Hepatocyte (in vitro differentiated cells): ENCODE results near the gene GALNT7. TPM values are rescaled to one million over a fixed set of nuclear protein-coding genes. Genes with fewer than 3 reads are reported as not detected.

Experiments
- DNase-seq: peaks from one replicate; pipeline ENCODE4 v3.0.0-alpha.2; 2016; ENCODE audit warnings: low spot score
- H2AFZ ChIP-seq: fragments of 200-600 bp; sonication (generic); 2 replicates; pipeline ENCODE4 v1.6.0; 2016; ENCODE audit warnings: antibody characterized with exemption, mild to moderate bottlenecking
- H3K27ac ChIP-seq: fragments of 200-600 bp; sonication (generic); 2 replicates; pipeline ENCODE4 v1.5.1; 2016; ENCODE audit warnings: mild to moderate bottlenecking
- H3K27me3 ChIP-seq: fragments of 200-600 bp; sonication (generic); 2 replicates; pipeline ENCODE4 v1.6.1; 2016
- H3K36me3 ChIP-seq: fragments of 200-600 bp; sonication (generic); replicated peaks from 2 replicates; pipeline ENCODE4 v1.5.1; 2016; ENCODE audit warnings: low read depth; ENCODE audit not compliant: insufficient read depth
- H3K4me1 ChIP-seq: fragments of 200-600 bp; sonication (generic); 2 replicates; pipeline ENCODE4 v1.5.1; 2016; ENCODE audit warnings: mild to moderate bottlenecking, moderate library complexity; ENCODE audit not compliant: insufficient read depth
- H3K4me2 ChIP-seq: fragments of 200-600 bp; sonication (generic); 2 replicates; pipeline ENCODE4 v1.6.0; 2016
- H3K4me3 ChIP-seq: fragments of 200-600 bp; sonication (generic); 2 replicates; pipeline ENCODE4 v1.5.1; 2016; ENCODE audit warnings: mild to moderate bottlenecking
- H3K79me2 ChIP-seq: fragments of 200-600 bp; sonication (generic); 2 replicates; pipeline ENCODE4 v1.6.0; 2017; ENCODE audit warnings: mild to moderate bottlenecking
- H3K9me2 ChIP-seq: fragments of 200-600 bp; sonication (generic); replicated peaks from 2 replicates; pipeline ENCODE4 v1.6.0; 2017; ENCODE audit warnings: mild to moderate bottlenecking; ENCODE audit not compliant: insufficient read depth
- H3K9me3 ChIP-seq: fragments of 200-600 bp; sonication (generic); 2 replicates; pipeline ENCODE4 v1.5.1; 2016; ENCODE audit warnings: low read depth, mild to moderate bottlenecking
- H4K20me1 ChIP-seq: fragments of 200-600 bp; sonication (generic); 2 replicates; pipeline ENCODE4 v1.6.0; 2016; ENCODE audit warnings: mild to moderate bottlenecking; ENCODE audit not compliant: insufficient read depth, poor library complexity, severe bottlenecking
- CTCF ChIP-seq: fragments of 200-600 bp; sonication (generic); IDR thresholded peaks from 2 replicates; pipeline ENCODE4 v1.5.1; 2016; ENCODE audit warnings: antibody characterized with exemption, mild to moderate bottlenecking; ENCODE audit not compliant: poor library complexity
- EZH2 ChIP-seq: fragments of 200-600 bp; sonication (generic); IDR thresholded peaks from 2 replicates; pipeline ENCODE4 v1.6.1; 2016; ENCODE audit warnings: antibody characterized with exemption, mild to moderate bottlenecking, borderline replicate concordance
- EZH2phosphoT487 ChIP-seq: fragments of 200-600 bp; sonication (generic); IDR thresholded peaks from one replicate; pipeline ENCODE4 v1.6.1; 2018; ENCODE audit warnings: antibody characterized with exemption, mild to moderate bottlenecking, low read depth, moderate library complexity; ENCODE audit not compliant: unreplicated experiment, severe bottlenecking
- WGBS: methylation state at CpG from one replicate; pipeline ENCODE4 v1.1.6; 2016; ENCODE audit warnings: low lambda C conversion rate; ENCODE audit errors: missing lambda C conversion rate; 5-methylcytosine and 5-hydroxymethylcytosine counted together
- polyA plus RNA-seq: library from polyadenylated mRNA; unstranded; fragments of >200 nt; fragmentation: Nextera tagmentation; extraction: Ambion mirVana; gene quantifications from 2 replicates; pipeline ENCODE4 v1.2.1, GENCODE V29; 2016
- total RNA-seq: library from RNA; depleted of rRNA; stranded (reverse); fragments of >200 nt; gene quantifications from 2 replicates; pipeline ENCODE4 v1.2.3, GENCODE V29; 2014

The GALNT7 gene
- total and polyA plus RNA-seq, 2 experiments from 2014 or later = 23.7 to 44.6 TPM

- 39% methylated on average over 3 of the region's 3 CpGs for WGBS
- H3K79me2 ChIP-seq = peaks cover 29% of the 10 kb centered on the region
Observed at GRCh38 chr4:173202395-173202794, 33.8 kb downstream of the GALNT7 start.

GRCh38 chr4:173205656-173206055 is 37.0 kb downstream of the GALNT7 start:
- H3K79me2 ChIP-seq = peaks cover 33% of the 10 kb centered on the region
- no peak overlapping the region for H3K27ac ChIP-seq
- WGBS = 97% methylated on average over 2 of the region's 2 CpGs
- H3K4me3 ChIP-seq = no peak overlapping the region
- no peaks in the 10 kb centered on the region for H3K36me3 ChIP-seq
- TF ChIP-seq CTCF (no peak), EZH2phosphoT487 (no peak)
- no peaks in the 10 kb centered on the region for H3K9me2 ChIP-seq
- H3K9me3 ChIP-seq = no peaks in the 10 kb centered on the region
- H2AFZ ChIP-seq = no peak overlapping the region
- H4K20me1 ChIP-seq = no peaks in the 10 kb centered on the region
- no peak overlapping the region for H3K4me2 ChIP-seq
- no peak for DNase-seq
- H3K27me3 ChIP-seq = no peaks in the 10 kb centered on the region
- no peaks in the 10 kb centered on the region for H3K4me1 ChIP-seq

More at GRCh38 chr4:173202395-173202794, 33.8 kb downstream of the GALNT7 start:
- H4K20me1 ChIP-seq = no peaks in the 10 kb centered on the region
- H3K4me3 ChIP-seq = no peak overlapping the region
- H3K4me2 ChIP-seq = peak overlapping the region; percentile 44
- H2AFZ ChIP-seq = no peak overlapping the region
- TF ChIP-seq EZH2 (no peak), CTCF (no peak), EZH2phosphoT487 (no peak)
- H3K27me3 ChIP-seq = no peaks in the 10 kb centered on the region
- DNase-seq = no peak
- H3K9me3 ChIP-seq = no peaks in the 10 kb centered on the region
- no peaks in the 10 kb centered on the region for H3K9me2 ChIP-seq
- H3K4me1 ChIP-seq = no peaks in the 10 kb centered on the region
- no peak overlapping the region for H3K27ac ChIP-seq
- H3K36me3 ChIP-seq = no peaks in the 10 kb centered on the region

- DNase-seq = no peak
- Histone ChIP-seq H3K79me2 (peaks cover 30% of the 10 kb centered on the region), H2AFZ (no peak overlapping the region), H3K36me3 (no peaks in the 10 kb centered on the region), H3K9me2 (no peaks in the 10 kb centered on the region), H3K9me3 (no peaks in the 10 kb centered on the region), H3K27me3 (no peaks in the 10 kb centered on the region), H3K4me3 (no peak overlapping the region), H3K4me2 (no peak overlapping the region), H3K4me1 (peaks cover 4% of the 10 kb centered on the region), H4K20me1 (no peaks in the 10 kb centered on the region), H3K27ac (no peak overlapping the region)
- WGBS = 68% methylated on average over 7 of the region's 7 CpGs
- TF ChIP-seq EZH2 (no peak), CTCF (no peak), EZH2phosphoT487 (no peak)
Observed at GRCh38 chr4:173208420-173208819, 39.8 kb downstream of the GALNT7 start.

GRCh38 chr4:173211222-173211621 is 42.6 kb downstream of the GALNT7 start:
- WGBS = 96% methylated on average over 1 of the region's 1 CpG

More at GRCh38 chr4:173211222-173211621, 42.6 kb downstream of the GALNT7 start:
- H3K9me2 ChIP-seq = no peaks in the 10 kb centered on the region
- DNase-seq = no peak
- no peaks in the 10 kb centered on the region for H3K27me3 ChIP-seq
- no peak overlapping the region for H3K4me2 ChIP-seq
- H3K9me3 ChIP-seq = no peaks in the 10 kb centered on the region
- no peak overlapping the region for H3K4me3 ChIP-seq
- H3K36me3 ChIP-seq = no peaks in the 10 kb centered on the region
- H3K4me1 ChIP-seq = peaks cover 4% of the 10 kb centered on the region
- H4K20me1 ChIP-seq = no peaks in the 10 kb centered on the region
- TF ChIP-seq CTCF (no peak), EZH2phosphoT487 (no peak), EZH2 (no peak)
- no peak overlapping the region for H3K27ac ChIP-seq
- H2AFZ ChIP-seq = no peak overlapping the region
- H3K79me2 ChIP-seq = peaks cover 20% of the 10 kb centered on the region
